OCI-LY3 (cell line): ENCODE results near the gene NUSAP1.

Source experiments
- EZH2phosphoT487 ChIP-seq: fragments of 200-600 bp; shearing (Covaris generic); IDR thresholded peaks from 2 replicates; pipeline ENCODE4 v1.6.1; 2018; ENCODE audit warnings: antibody characterized with exemption, mixed run types, low read depth
- TF ChIP-seq, protein P1 (sequence below): fragments of 200-600, 300-600 bp; sonication (generic); IDR thresholded peaks from 2 replicates; pipeline ENCODE4 v1.5.1; 2014; ENCODE audit warnings: antibody characterized with exemption, low read length, low read depth

DNA sequence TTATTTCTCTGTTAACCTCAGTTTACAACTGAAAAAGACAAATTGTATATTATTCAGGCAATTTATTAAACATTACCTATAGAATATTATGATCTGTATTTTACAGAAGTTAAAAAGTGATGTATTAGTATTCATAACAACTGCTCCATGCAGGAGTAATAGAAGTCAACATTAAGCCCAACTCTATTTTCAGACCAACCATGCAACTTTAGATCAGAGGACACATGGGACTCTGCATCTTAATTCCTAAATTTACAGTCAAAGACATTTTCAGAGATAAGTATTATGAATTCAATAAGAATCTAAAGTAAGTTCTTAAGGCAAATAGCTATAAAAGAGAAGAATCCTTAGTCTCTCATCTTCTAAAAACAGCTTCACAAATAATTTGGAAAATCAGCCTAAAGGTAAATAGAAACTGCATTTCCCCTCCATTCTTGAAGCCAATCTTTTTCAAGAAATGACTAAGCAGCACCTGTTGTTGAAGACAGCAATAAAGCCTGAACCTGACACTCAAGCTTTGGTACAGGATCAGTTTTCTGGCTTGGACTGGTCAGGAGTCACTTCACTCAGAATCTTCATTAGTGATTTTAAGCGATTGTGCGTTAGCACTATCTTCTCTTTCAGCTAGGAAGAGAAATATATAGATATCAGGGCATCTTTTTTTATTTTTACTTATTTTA is 23.3 kb upstream of the NUSAP1 start:
- TF ChIP-seq, protein P1, sequence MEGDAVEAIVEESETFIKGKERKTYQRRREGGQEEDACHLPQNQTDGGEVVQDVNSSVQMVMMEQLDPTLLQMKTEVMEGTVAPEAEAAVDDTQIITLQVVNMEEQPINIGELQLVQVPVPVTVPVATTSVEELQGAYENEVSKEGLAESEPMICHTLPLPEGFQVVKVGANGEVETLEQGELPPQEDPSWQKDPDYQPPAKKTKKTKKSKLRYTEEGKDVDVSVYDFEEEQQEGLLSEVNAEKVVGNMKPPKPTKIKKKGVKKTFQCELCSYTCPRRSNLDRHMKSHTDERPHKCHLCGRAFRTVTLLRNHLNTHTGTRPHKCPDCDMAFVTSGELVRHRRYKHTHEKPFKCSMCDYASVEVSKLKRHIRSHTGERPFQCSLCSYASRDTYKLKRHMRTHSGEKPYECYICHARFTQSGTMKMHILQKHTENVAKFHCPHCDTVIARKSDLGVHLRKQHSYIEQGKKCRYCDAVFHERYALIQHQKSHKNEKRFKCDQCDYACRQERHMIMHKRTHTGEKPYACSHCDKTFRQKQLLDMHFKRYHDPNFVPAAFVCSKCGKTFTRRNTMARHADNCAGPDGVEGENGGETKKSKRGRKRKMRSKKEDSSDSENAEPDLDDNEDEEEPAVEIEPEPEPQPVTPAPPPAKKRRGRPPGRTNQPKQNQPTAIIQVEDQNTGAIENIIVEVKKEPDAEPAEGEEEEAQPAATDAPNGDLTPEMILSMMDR: no peak
- no peak for TF ChIP-seq EZH2phosphoT487
